GM21737 (cell line): ENCODE data around the gene ECEL1.

Source experiments
- ATAC-seq: cut with Tn5 transposase; IDR thresholded peaks from one replicate; pipeline ENCODE4 v1.9.1; 2021; ENCODE audit warnings: mild to moderate bottlenecking, moderate library complexity; ENCODE audit not compliant: unreplicated experiment

ECEL1 gene

GRCh38 chr2:232431705-232432590 is 55.7 kb downstream of the ECEL1 start:
- ATAC-seq: no peak
